ENCODE data around the gene GKN2. TPM values are rescaled to one million over a fixed set of nuclear protein-coding genes. Genes with fewer than 3 reads are reported as not detected.

Gene GKN2, protein sequence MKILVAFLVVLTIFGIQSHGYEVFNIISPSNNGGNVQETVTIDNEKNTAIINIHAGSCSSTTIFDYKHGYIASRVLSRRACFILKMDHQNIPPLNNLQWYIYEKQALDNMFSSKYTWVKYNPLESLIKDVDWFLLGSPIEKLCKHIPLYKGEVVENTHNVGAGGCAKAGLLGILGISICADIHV
- total RNA-seq (2022; extraction: Qiagen RNA extraction), result 1.9 to 3.2 TPM (median 2.5 TPM) in 5 replicates

DNA sequence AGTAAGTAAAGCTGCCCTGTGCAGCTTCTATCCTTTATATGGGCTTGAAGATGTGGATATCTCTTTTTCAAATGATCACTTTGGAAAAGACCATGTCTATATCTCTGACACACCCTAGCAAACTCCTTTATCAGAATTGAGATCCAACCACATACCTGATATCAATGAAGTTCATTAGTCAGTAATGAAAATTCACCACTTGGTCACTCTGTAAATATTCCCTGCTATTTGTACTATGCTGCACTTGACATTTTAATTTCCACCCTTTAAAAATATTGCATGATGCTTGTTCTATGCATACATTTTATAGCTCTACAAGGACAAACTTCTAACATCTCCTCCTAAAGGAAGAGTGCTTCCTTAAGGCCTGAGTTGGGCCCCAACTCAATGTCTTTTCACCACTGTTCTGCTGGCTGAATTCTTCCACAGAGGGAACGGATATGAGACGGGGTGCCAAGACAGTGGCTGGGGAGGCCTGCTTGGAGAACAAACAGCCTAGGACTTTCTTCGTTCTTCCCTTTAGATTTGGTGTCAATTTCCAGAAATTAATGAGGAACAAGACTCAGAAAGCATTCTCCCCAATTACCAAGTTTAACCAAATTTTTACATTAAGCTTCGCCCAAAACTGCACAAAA lies at the start of gene GKN2:
Gene GKN2, minus strand, starts transcription at position 7 of the 635 bp plus-strand sequence. CDS start 32 bp downstream, outside the sequence.

DNA sequence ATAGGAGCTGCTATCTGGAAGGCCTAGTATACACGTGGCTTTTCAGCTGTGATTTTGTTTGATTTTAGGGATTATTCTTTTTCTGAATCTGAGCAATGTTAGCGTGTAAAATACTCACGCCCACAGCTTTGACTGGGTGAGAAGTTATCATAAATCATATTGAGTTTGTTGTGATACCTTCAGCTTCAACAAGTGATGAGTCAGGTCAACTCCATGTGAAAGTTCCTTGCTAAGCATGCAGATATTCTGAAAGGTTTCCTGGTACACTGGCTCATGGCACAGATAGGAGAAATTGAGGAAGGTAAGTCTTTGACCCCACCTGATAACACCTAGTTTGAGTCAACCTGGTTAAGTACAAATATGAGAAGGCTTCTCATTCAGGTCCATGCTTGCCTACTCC lies 21.6 kb upstream of the GKN2 start, which contains the start of gene GKN1:
Gene GKN1, plus strand, starts transcription at position 386 of the 400 bp plus-strand sequence. CDS start 42 bp downstream, outside the sequence.

Other genes starting within 250 kb of the GKN2 start
- 0.16 to 0.35 TPM (median 0.22 TPM) in 5 replicates for gene ARHGAP25, start 218.1 kb downstream of the GKN2 start, total RNA-seq (2022; extraction: Qiagen RNA extraction)
- not detected in 5 replicates for gene BMP10, start 81.5 kb downstream of the GKN2 start, total RNA-seq (2022; extraction: Qiagen RNA extraction)
- gene GKN1, start 21.7 kb upstream of the GKN2 start, total RNA-seq (2022; extraction: Qiagen RNA extraction), result 0.37 to 0.77 TPM (median 0.66 TPM) in 5 replicates
- gene ANTXR1, start 60.3 kb upstream of the GKN2 start, total RNA-seq (2022; extraction: Qiagen RNA extraction), result 94.7 to 152 TPM (median 122 TPM) in 5 replicates

Data from A549 treated with AZD2906 at 1 μM for 4 hours (cell line).